H1 (cell line): ENCODE measurements around the gene MARK4. TPM values are rescaled to one million over a fixed set of nuclear protein-coding genes. Genes with fewer than 3 reads are reported as not detected.
A peak's percentile ranks its signal among the peaks of the same experiment; 100 is the strongest.

Experiments
- CTCF ChIA-PET: fragments of 300-600 bp; sonication (Branson Sonifier 250); formaldehyde crosslinking; loops from one replicate; lab custom pipeline; 2021; ENCODE audit not compliant: partially characterized antibody; lab: Charles Lee
- POLR2A ChIA-PET: fragments of 300-600 bp; sonication (Branson Sonifier 250); formaldehyde crosslinking; loops from one replicate; lab custom pipeline; 2021; ENCODE audit warnings: inconsistent platforms; ENCODE audit not compliant: partially characterized antibody; lab: Charles Lee
- DNase-seq, 2 experiments: peaks; one replicate each; pipeline versions ENCODE4 v3.0.0 to v3.0.0-alpha.2; 2010 to 2022; ENCODE audit warnings: low spot score in 2 of 2, low read depth in 1 of 2, mixed read lengths in 1 of 2
- FAIRE-seq: peaks from 2 replicates; lab custom pipeline; 2011; peaks lifted over from hg19 to GRCh38; lab: Jason Lieb, UNC
- H2AFZ ChIP-seq: 2 replicates; pipeline ENCODE4 v1.8.1; 2012; ENCODE audit warnings: low read length, inconsistent platforms
- H2AK5ac ChIP-seq: 2 replicates; pipeline ENCODE4 v1.6.1; 2013; ENCODE audit warnings: low read depth, low read length
- H2BK120ac ChIP-seq: replicated peaks from 2 replicates; pipeline ENCODE3; 2013; ENCODE audit warnings: low read depth, low read length, inconsistent platforms
- H2BK12ac ChIP-seq: 2 replicates; pipeline ENCODE4 v1.6.1; 2013; ENCODE audit warnings: low read depth, low read length
- H2BK15ac ChIP-seq: 2 replicates; pipeline ENCODE4 v1.6.1; 2013; ENCODE audit warnings: low read length
- H2BK20ac ChIP-seq: 2 replicates; pipeline ENCODE4 v1.6.1; 2013; ENCODE audit warnings: low read length
- H2BK5ac ChIP-seq: 2 replicates; pipeline ENCODE4 v1.6.1; 2013; ENCODE audit warnings: low read depth, low read length
- H3K14ac ChIP-seq: 2 replicates; pipeline ENCODE4 v1.6.1; 2013; ENCODE audit warnings: inconsistent platforms; ENCODE audit not compliant: insufficient read length
- H3K18ac ChIP-seq: 2 replicates; pipeline ENCODE4 v1.6.1; 2013; ENCODE audit warnings: low read length; ENCODE audit errors: extremely low read depth
- H3K23ac ChIP-seq: 2 replicates; pipeline ENCODE4 v1.6.1; 2013; ENCODE audit warnings: inconsistent platforms; ENCODE audit not compliant: insufficient read length
- H3K23me2 ChIP-seq: 2 replicates; pipeline ENCODE4 v1.6.1; 2013; ENCODE audit warnings: low read depth, low read length
- H3K27ac ChIP-seq: 2 replicates; pipeline ENCODE4 v1.6.1; 2011; ENCODE audit warnings: low read depth, low read length, inconsistent platforms
- H3K27me3 ChIP-seq, 4 experiments: replicated peaks in 1 of 4; 1 replicate in 1 of 4; 2 replicates in 3 of 4; pipeline versions ENCODE4 v1.6.1 to v1.8.1; 2011 to 2013; ENCODE audit warnings: low read length in 3 of 4, mild to moderate bottlenecking in 3 of 4, inconsistent platforms in 2 of 4, mixed read lengths in 2 of 4, moderate library complexity in 1 of 4; ENCODE audit not compliant: control insufficient read depth in 3 of 4, insufficient read depth in 3 of 4; ENCODE audit errors: extremely low read depth in 1 of 4
- H3K36me3 ChIP-seq, 4 experiments: 2 replicates each; pipeline versions ENCODE4 v1.6.1 to v1.8.1; 2011 to 2013; ENCODE audit warnings: mild to moderate bottlenecking in 4 of 4, low read length in 3 of 4, moderate library complexity in 2 of 4, control low read depth in 1 of 4, inconsistent platforms in 1 of 4; ENCODE audit not compliant: insufficient read depth in 4 of 4, control insufficient read depth in 2 of 4
- H3K4ac ChIP-seq: replicated peaks from 2 replicates; pipeline ENCODE3; 2013; ENCODE audit warnings: low read length, low read depth, mixed read lengths, inconsistent platforms; ENCODE audit not compliant: insufficient read length
- H3K4me1 ChIP-seq, 4 experiments: replicated peaks in 1 of 4; 1 replicate in 1 of 4; 2 replicates in 3 of 4; pipeline versions ENCODE4 v1.6.1 to v1.8.1; 2011 to 2013; ENCODE audit warnings: low read length in 3 of 4, inconsistent platforms in 2 of 4, mixed read lengths in 1 of 4; ENCODE audit not compliant: insufficient read depth in 4 of 4, control insufficient read depth in 3 of 4
- H3K4me2 ChIP-seq, 2 experiments: 2 replicates each; pipeline versions ENCODE4 v1.6.1 to v1.8.1; 2011 to 2013; ENCODE audit warnings: low read depth in 2 of 2, low read length in 2 of 2, control low read depth in 1 of 2, inconsistent platforms in 1 of 2, mild to moderate bottlenecking in 1 of 2; ENCODE audit not compliant: insufficient read depth in 1 of 2
- H3K4me3 ChIP-seq, 4 experiments: fragments of 200-600, 300-600 bp in 1 of 4; sonication (generic), shearing (Covaris generic), sonication (Bioruptor Twin) in 1 of 4; 2 replicates each; pipeline versions ENCODE4 v1.5.1 to v1.8.1; 2011 to 2016; ENCODE audit warnings: low read length in 4 of 4, low read depth in 3 of 4, control low read depth in 2 of 4, inconsistent platforms in 2 of 4, mild to moderate bottlenecking in 2 of 4, mixed read lengths in 1 of 4, moderate library complexity in 1 of 4; ENCODE audit not compliant: insufficient read depth in 2 of 4; ENCODE audit errors: extremely low read depth in 1 of 4
- H3K56ac ChIP-seq: replicated peaks from 2 replicates; pipeline ENCODE3; 2013; ENCODE audit warnings: low read depth, mild to moderate bottlenecking, mixed read lengths, low read length, inconsistent platforms; ENCODE audit not compliant: insufficient read length
- H3K79me1 ChIP-seq: 2 replicates; pipeline ENCODE4 v1.6.1; 2013; ENCODE audit warnings: low read depth, low read length, control low read depth
- H3K79me2 ChIP-seq, 2 experiments: 2 replicates each; pipeline versions ENCODE4 v1.6.1 to v1.8.1; 2012 to 2013; ENCODE audit warnings: low read length in 2 of 2, mild to moderate bottlenecking in 2 of 2, inconsistent platforms in 1 of 2; ENCODE audit not compliant: insufficient read depth in 2 of 2, control insufficient read depth in 1 of 2
- H3K9ac ChIP-seq, 4 experiments: replicated peaks in 1 of 4; 1 replicate in 1 of 4; 2 replicates in 3 of 4; pipeline versions ENCODE4 v1.6.1 to v1.8.1; 2011 to 2013; ENCODE audit warnings: low read depth in 3 of 4, low read length in 3 of 4, control low read depth in 2 of 4, mild to moderate bottlenecking in 2 of 4, moderate library complexity in 2 of 4, inconsistent platforms in 1 of 4; ENCODE audit errors: extremely low read depth in 1 of 4
- H3K9me3 ChIP-seq, 2 experiments: 2 replicates each; pipeline versions ENCODE4 v1.6.1 to v1.8.1; 2012 to 2013; ENCODE audit warnings: mild to moderate bottlenecking in 2 of 2, moderate library complexity in 2 of 2, control low read depth in 1 of 2, inconsistent platforms in 1 of 2, low read depth in 1 of 2, low read length in 1 of 2, mixed read lengths in 1 of 2; ENCODE audit not compliant: insufficient read depth in 2 of 2
- H4K20me1 ChIP-seq, 2 experiments: replicated peaks in 1 of 2; 2 replicates each; pipeline versions ENCODE3 to v1.8.1; 2011 to 2013; ENCODE audit warnings: inconsistent platforms in 2 of 2, low read length in 2 of 2, mild to moderate bottlenecking in 1 of 2; ENCODE audit not compliant: insufficient read depth in 2 of 2, control insufficient read depth in 1 of 2
- H4K5ac ChIP-seq: 2 replicates; pipeline ENCODE4 v1.6.1; 2013; ENCODE audit warnings: low read length, low read depth, mixed read lengths, inconsistent platforms; ENCODE audit not compliant: insufficient read length
- H4K8ac ChIP-seq: 2 replicates; pipeline ENCODE4 v1.8.0; 2013; ENCODE audit warnings: mild to moderate bottlenecking, moderate library complexity, low read length, inconsistent platforms; ENCODE audit not compliant: insufficient read depth; ENCODE audit errors: extremely low read depth
- H4K91ac ChIP-seq: replicated peaks from 2 replicates; pipeline ENCODE3; 2013; ENCODE audit warnings: low read length, mixed read lengths, inconsistent platforms; ENCODE audit not compliant: insufficient read length
- GTF2F1 ChIP-seq: IDR thresholded peaks from 2 replicates; pipeline ENCODE4 v1.6.1; 2012; ENCODE audit warnings: low read depth, low read length, improper control_type of control experiment, borderline replicate concordance
- JUND ChIP-seq: IDR thresholded peaks from 2 replicates; pipeline ENCODE4 v1.6.1; 2011; ENCODE audit warnings: mild to moderate bottlenecking, improper control_type of control experiment, low read length
- KDM1A ChIP-seq: fragments of 200-600, 300-600 bp; sonication (generic); IDR thresholded peaks from 2 replicates; pipeline ENCODE4 v1.7.1; 2016; ENCODE audit warnings: mild to moderate bottlenecking, low read length, borderline replicate concordance
- RBBP5 ChIP-seq: IDR thresholded peaks from 2 replicates; pipeline ENCODE4 v1.7.1; 2012; ENCODE audit warnings: low read depth, mild to moderate bottlenecking, inconsistent platforms, low read length, moderate library complexity, borderline replicate concordance
- SIN3A ChIP-seq, 2 experiments: IDR thresholded peaks in 1 of 2; conservative IDR thresholded peaks in 1 of 2; 2 replicates each; pipeline ENCODE4 v1.6.1; 2011 to 2012; ENCODE audit warnings: low read length in 2 of 2, improper control_type of control experiment in 1 of 2, low read depth in 1 of 2, mild to moderate bottlenecking in 1 of 2
- SIX5 ChIP-seq: IDR thresholded peaks from 2 replicates; pipeline ENCODE4 v1.6.1; 2011; ENCODE audit warnings: mild to moderate bottlenecking, low read depth, low read length
- WGBS, 2 experiments: shearing (Covaris generic) in 1 of 2; methylation state at CpG; one replicate each; pipeline versions ENCODE4 v1.1.6 to v1.1.7; 2013 to 2015; ENCODE audit warnings: low lambda C conversion rate in 2 of 2, mixed read lengths in 2 of 2, inconsistent platforms in 1 of 2, low coverage in 1 of 2, missing lambda C conversion rate in 1 of 2; ENCODE audit not compliant: insufficient replicate concordance in 2 of 2, insufficient coverage in 1 of 2, insufficient read length in 1 of 2; ENCODE audit errors: extremely low coverage in 1 of 2, missing lambda C conversion rate in 1 of 2; 5-methylcytosine and 5-hydroxymethylcytosine counted together
- polyA plus RNA-seq, 7 experiments: library from polyadenylated mRNA; depleted of rRNA in 3 of 7; stranded (reverse) in 5 of 7; unstranded in 2 of 7; fragments of >200 nt in 5 of 7; fragments of 200-250 nt in 2 of 7; gene quantifications; 1 replicate in 5 of 7; 2 replicates in 1 of 7; 4 replicates in 1 of 7; pipeline versions ENCODE4 v1.2.1 to v1.2.3, GENCODE V29; 2011 to 2013; ENCODE audit warnings: missing spikeins in 2 of 7, mixed read lengths in 2 of 7
- total RNA-seq: library from RNA; stranded (reverse); fragmentation: NEBNext Ultra II Directional; extraction: Animal tissue kit (Norgen Biotek cat#: 25700); gene quantifications from 2 replicates; pipeline ENCODE4 v1.2.1, GENCODE V29; 2021
- TF ChIP-seq, protein P1 (sequence below), 3 experiments: IDR thresholded peaks; 1 replicate in 2 of 3; 2 replicates in 1 of 3; pipeline versions ENCODE4 v1.5.1 to v1.6.1; 2011; ENCODE audit warnings: low read length in 3 of 3, mild to moderate bottlenecking in 3 of 3, inconsistent platforms in 2 of 3, low read depth in 1 of 3, moderate library complexity in 1 of 3; ENCODE audit not compliant: insufficient read depth in 1 of 3; ENCODE audit errors: control extremely low read depth in 1 of 3

The MARK4 gene
- total and polyA plus RNA-seq, 2 of the 8 experiments (the other 6 are each of a cell fraction or from before 2014, with no cell fraction given), result 12.3 to 49.8 TPM

DNA sequence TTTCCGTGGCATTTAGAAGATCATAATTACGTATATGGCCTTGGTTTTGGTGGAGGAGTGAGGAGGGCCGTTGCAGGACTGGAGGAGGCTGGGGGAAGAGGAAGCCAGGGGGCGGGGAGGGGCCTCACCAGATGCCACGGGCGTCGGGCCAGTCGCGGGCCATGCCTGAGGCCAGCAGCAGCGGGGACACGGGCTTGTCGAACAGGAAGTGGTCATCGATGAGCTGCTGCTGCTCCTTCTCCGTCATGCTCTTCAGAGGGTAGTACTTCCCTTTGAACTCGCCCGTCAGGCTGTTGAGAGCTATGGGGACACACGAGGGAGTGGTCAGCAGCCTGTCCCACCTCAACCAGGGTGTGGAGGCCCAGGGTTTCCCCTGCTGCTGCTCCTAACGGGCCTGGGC lies 60.5 kb downstream of the MARK4 start:
- Histone ChIP-seq H2BK120ac (no peak overlapping the region), H3K9me3 (no peaks in the 10 kb centered on the region), H3K23me2 (peaks cover 3% of the 10 kb centered on the region; the same call in 1 of the 2 replicates), H3K79me1 (no peaks in the 10 kb centered on the region), H4K20me1 (no peaks in the 10 kb centered on the region), H3K14ac (no peak overlapping the region), H2BK15ac (no peak overlapping the region), H2BK20ac (no peak overlapping the region), H3K27ac (no peak overlapping the region), H3K9ac (no peak overlapping the region), H3K27me3 (peaks cover 0 to 17% (median 4%) of the 10 kb centered on the region in 4 experiments; a peak in 5 of 7 replicates), H3K79me2 (no peaks in the 10 kb centered on the region), H3K4ac (no peak overlapping the region), H2BK5ac (no peak overlapping the region), H3K18ac (no peak overlapping the region), H4K5ac (no peak overlapping the region)
- ChIA-PET CTCF (interaction anchor here (2.0 kb wide), 1 partner anchor 26 kb away, joined by 10 read pairs; no protein-coding TSS in a partner anchor), POLR2A (no interaction called here)
- TF ChIP-seq GTF2F1 (no peak), SIN3A (conservative IDR thresholded peaks at IDR 0.05 in 1 of 2, IDR thresholded peaks at IDR 0.05 in 1 of 2; ENCODE audit: low read depth in 1 of 2, low read length in 2 of 2) (no peak), RBBP5 (no peak), KDM1A (no peak), SIX5 (no peak), JUND (no peak)
- TF ChIP-seq, protein P1, sequence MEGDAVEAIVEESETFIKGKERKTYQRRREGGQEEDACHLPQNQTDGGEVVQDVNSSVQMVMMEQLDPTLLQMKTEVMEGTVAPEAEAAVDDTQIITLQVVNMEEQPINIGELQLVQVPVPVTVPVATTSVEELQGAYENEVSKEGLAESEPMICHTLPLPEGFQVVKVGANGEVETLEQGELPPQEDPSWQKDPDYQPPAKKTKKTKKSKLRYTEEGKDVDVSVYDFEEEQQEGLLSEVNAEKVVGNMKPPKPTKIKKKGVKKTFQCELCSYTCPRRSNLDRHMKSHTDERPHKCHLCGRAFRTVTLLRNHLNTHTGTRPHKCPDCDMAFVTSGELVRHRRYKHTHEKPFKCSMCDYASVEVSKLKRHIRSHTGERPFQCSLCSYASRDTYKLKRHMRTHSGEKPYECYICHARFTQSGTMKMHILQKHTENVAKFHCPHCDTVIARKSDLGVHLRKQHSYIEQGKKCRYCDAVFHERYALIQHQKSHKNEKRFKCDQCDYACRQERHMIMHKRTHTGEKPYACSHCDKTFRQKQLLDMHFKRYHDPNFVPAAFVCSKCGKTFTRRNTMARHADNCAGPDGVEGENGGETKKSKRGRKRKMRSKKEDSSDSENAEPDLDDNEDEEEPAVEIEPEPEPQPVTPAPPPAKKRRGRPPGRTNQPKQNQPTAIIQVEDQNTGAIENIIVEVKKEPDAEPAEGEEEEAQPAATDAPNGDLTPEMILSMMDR (IDR thresholded peaks at IDR 0.05; ENCODE audit: control extremely low read depth in 1 of 3, insufficient read depth in 1 of 3, low read depth in 1 of 3, low read length in 3 of 3), result no peak
- TF ChIP-seq, all 59 proteins: peak for 0
- Histone ChIP-seq H3K4me3 (no peak overlapping the region), H3K4me1 (no peaks in the 10 kb centered on the region; a peak in 1 of 7 replicates), H3K23ac (no peak overlapping the region), H2AFZ (no peak overlapping the region; the same call in 1 of the 2 replicates), H3K56ac (no peak overlapping the region), H4K91ac (no peak overlapping the region), H4K8ac (peak overlapping the region; percentile 25; the same call in 1 of the 2 replicates), H2BK12ac (0 out of 2 replicates have a peak overlapping the region, but pooled peaks have one; percentile 27), H3K36me3 (no peaks in the 10 kb centered on the region), H2AK5ac (no peak overlapping the region), H3K4me2 (no peak overlapping the region)
- FAIRE-seq (no peak), DNase-seq (no peak)
- WGBS, 2 experiments, result 79% methylated on average over 9 of the region's 18 CpGs; no CpG with 5 or more reads in 1 of the 2 experiments
